Retina (tissue), 1 donor: Measurements from ENCODE around the gene SLC38A10.

ENCODE experiments used
- DNase-seq: peaks from one replicate; pipeline ENCODE4 v3.0.0-alpha.2; 2016

Gene SLC38A10

DNA sequence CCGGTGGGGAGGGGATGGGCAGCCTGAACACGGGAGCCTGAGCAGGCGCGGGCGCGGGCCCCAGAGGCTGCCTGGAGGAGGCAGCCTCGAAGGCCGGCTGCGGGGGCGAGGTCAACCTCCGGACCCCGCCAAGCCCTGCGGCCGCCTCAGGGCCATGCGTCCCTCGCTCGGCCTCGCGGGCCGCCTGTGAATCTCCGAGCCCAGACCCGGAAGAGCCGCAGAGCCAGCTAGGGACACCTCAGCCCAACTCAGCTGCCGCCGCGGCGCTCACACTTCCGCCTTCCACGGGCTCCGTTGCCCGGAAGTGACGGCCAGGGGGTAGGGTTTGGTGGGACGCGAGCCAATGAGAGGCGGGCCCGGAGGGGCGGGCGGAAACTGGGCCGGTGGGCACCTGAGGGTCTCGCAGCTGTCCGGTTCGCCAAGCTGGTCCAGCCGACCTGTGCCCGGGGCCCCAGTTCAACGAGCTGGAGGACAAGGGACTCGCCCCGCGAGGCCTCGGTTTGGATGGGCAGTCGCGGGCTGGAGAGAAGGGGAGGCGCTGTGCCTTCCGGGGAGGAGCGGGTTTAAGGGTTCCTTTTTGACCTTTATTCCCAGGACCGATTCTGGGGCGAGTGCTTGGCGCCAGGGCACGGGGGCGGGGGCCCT, at the start of gene SLC38A10:
SLC38A10 (minus strand) TSS at position 277 of the 645 bp plus-strand sequence. CDS start 386 bp downstream, outside the sequence.
- peak; percentile 93 for DNase-seq

DNA sequence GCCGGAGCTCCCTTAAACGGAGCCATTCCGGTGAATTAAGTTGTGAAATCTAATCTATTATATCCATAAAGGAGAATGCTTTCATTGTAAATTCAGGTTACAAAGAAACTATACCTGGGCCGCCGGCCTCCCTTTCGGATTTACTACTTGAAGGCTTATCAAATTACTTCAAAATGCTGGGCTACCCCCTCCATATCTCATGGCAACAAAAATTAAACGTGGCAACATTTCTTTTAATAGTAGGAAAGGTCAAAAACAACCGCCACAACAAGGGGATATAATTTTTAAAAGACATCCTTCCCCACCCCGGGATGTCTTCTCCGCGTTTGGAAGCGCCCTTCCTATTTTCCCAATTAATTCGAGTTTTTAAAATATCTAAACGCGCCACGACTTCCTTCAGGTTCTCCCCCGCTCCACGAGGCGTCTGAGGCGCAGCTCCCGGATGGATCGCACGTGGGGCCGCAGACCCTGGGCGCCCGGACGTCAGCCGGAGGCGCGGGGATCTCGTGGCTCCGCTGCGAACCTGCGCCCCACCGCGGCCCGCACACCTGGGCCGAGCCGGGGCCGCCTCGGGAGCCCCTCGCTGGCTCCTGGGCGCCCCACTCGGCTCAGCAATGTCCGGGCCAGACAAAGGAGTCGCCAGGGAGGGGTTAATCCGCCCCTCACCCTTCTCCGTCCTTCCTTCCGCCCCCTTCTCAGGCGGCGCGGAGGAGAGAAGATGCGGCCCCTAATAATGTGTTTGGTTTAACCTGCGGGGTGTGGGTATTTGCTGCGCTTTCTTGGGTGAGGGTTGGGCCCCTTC, 47.4 kb upstream of the SLC38A10 start:
- no peak for DNase-seq

DNA sequence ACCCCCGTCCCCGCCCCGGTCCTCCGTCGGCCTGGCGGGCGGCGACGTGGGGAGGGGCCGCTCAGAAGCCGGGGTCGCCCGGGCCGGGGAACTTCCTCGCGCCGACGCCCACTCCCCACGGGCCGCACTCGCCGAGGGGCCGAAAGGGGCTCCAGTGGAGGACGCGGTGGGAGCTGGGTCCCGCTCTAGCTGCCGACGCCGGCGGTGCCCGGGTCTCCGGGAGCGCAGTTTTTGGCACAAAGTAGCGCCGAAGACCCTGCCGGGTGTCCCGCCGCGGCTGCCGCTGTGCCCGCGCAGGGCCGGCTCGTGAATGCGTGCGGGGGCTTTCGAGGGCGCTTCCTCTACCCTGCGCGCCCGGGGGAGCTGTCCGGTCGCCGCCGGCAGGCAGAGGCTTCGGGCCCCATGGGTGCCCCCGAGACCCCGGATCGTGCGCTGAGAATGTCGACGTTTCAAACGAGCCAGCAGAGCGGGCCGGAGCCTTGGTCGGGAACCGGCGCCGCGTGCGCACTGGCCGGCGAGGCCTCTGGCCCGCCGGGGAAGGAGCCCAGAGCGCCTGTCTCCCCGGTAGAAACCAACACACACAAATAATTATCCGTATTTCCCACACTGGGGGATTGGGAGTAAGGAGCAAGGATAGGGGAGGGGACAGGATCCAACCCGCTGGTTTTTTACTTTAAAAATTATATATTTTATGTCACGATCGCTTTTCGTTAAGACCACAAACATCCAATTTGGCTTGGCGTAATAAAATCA, 46.6 kb upstream of the SLC38A10 start:
- peak; percentile 77 for DNase-seq

DNA sequence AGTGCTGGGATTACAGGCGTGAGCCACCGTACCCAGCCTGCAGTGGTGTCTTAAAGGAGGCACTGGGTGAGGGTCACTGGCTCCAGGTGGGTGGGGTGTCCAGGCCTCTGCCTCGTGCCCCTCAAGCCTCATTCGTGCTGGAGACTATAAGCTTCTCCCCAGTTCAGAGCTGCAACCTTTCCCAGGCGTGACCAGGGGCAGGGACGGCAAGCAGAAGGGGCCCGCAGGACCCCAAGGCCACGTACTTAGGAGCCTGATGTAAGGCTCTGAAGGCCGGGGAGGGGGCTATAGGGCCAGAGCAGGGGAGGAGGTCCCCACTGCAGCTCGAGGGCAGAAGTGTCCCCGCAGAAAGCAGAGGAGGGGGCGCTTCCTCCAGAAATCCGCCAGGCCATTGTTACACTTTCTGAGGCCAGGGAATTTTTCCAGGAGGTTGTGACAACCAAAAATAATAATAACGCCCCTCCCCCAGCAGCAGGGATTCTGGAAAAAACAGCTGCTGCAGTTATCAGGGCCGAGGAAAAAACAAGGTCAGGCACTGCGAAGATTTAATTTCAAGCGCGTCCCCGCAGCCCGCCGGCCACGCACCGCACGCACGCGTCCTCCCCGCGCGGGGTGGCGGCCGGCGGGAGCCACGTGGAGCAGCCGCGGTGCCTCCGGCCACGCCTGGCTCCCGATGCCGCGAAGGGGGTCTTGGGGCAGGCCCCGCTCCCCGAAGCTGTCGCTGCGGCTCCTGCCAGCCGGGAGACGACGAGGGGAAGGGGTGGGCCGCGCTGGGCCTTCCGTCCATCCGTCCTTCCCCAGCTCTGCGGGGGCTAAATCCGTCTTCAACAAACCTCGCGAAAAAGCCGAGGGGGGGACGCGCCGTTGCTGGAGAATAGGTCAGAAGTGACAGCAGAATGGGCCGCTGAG, 45.8 kb upstream of the SLC38A10 start:
- peak; percentile 84 for DNase-seq

DNA sequence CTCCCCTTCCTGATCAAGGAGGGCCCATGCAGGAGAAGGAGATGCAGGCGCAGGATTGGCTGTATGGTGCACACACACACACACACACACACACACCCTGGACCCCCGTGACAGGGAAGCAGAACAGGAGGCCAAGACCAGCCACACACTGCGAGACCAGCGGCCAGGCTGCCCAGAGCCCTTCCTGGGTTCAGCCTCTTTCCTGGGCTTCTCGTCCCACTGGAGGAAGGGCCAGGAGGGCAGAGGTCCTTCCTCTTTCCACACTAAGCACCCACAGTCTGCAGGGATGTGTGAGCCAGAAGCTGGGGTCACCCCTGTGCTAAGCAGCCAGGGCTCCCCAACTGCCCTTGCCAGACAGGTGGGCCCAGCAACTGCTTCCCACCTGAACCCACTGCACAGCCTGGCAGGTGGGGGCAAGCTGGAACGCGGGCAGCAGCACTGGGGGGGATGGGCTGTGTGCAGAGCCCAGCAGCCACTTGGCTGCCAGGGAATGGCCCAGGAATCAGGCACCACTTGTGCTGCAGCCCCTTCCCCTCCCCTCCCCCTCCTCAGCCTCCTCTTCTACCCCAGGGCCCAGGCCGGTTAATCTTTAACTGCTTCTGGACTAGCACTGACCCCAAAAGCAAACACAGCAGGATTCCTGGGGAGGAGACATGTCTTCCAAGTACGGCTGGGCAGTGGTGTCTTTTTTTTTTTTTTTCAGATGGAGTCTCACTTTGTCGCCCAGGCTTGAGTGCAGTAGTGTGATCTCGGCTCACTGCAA, 44.6 kb upstream of the SLC38A10 start:
- DNase-seq = peak; percentile 71

DNA sequence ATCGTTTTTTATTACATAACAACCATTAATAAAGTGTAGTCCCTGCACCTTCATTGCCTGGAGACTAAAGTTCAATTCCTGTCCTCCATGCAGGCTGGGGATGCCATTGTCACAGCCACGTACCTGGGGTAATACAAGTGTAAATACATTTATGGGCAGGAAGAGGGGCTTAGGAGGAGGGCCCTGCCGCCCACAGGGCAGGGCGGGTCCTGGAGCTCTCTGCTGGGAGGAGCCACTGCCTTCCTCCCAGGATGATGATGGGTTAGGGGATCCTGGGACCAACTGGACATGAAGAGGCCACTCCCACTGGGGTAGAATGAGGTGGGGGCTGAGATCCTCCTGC, 44.1 kb upstream of the SLC38A10 start:
- DNase-seq = no peak

DNA sequence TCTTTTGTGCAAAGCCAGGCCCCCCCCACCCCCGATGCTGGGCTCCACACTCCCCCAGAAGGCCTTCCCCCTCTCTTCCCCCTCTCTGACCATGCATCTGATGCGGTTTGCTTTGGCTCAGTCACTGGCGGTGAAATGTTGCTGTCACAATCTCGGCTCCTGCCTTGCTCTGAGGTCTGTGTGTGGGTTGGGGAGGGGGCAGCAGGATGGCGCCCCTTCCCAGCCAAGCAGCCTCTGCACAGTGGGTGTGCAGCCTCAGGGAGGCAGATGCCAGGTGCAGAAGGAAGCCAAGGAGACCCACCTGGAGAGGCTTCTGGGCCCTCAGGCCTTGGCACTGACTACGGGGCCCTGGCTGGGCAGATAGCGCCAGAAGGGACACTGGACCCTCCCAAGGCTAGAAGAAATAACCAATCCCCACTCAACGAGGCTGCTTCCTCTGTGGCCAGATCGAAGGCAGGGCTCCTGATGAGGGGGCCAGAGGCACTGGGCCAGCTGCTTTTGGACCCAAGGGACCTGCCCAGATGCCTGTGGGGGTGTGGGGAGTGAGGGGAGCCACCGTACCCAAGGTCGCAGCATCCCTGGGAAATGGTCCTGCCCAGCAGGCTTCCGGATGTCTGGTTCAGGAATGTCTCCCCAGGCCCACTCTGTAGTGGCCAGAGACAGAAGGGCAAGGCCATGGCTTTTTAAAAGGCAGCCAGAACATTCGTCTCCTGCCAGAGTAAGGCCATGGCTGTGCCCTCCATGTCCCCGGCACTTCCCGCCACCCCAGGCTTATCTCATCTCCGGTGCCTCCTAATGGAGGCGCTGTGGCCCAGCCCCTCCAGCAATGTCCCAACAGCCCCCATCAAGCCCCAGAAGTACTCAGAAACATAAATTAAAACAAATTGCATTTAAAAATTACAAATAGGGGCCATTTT, 43.4 kb upstream of the SLC38A10 start:
- DNase-seq = peak; percentile 48

DNA sequence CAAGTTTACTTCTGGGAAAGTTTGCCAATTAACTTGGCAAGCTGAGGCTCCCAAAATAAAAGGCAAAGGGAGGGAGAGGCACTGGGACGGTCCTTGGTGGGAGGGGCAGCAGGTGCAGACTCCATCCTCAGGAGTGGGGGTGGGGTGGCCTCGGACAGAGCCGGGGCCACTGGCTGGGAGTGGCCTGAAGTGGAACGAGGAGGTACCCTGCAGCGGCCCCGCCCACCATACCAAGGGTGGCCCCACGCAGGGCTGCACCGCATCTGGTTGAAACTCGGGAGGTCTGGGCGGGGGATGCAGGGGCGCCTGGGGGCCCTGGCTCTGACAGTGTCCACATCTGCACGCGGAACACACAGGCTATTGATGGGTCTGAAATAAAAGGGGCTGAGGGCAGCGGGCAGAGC, 42.4 kb upstream of the SLC38A10 start:
- DNase-seq = peak; percentile 34

DNA sequence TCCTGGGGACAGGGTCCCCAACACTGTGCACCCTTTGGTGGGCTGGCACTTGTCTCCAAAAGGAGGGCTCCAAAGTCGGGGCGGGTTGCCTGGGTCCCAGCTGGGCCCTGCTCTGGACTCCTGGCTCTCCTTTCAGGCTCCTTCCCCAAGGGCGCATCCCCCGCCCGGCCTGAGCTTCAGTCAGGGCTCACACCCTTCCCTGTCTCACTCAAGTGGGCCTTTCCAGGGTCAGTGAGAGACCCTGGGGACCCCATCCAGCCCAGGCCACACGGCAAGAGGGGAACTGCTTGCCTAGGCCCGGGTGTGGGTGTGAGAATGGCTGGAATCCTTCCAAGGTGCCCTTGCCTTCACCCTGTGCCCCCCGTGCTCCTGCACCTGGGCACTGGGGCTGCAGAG, 41.8 kb upstream of the SLC38A10 start:
- no peak for DNase-seq

DNA sequence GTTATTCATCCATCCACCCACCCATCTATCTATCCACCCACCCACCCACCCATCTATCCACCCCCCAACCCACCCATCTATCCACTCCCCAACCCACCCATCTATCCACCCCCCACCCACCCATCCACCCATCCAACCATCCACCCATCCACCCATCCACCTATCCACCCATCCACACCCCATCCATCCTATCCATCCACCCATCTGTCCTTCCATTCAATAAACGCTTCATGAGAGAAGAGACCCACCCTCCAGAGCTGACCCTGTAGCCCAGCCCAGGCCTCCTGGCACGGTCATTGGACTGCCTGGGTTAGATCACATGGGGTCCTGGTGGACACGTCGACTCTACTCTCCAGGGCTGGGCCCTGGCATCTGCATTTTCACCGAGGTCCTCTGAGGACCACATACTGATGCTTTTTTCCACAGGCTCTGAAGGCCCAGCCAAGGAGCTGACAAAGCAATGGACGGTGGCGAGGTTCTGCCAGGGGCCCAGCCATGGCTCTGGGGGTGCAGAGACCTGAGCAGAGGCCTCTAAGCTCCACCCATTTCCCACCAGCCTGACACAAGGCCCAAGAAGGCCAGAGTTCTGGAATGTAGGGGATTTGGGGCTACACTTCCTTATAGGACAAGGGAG, 41.3 kb upstream of the SLC38A10 start:
- no peak for DNase-seq

DNA sequence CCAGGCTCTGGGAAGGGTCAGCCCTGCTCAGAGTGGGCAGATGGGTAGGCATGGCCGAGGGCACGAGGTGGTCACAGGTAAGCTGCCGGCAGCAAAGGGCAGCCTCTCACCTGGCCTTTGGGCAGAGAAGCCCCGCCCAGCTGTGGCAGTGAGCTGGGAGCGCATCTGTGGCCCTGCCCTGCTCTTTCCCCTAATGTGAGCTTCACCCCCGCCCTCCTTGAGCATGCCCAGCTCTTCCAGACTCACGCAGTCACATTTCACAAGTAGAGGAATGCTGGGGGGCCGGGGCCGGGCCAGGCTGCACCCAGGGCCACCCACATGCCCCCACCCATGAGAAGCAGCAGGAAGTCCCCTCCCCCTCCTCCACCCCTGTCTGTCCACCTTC, 40.7 kb upstream of the SLC38A10 start:
- no peak for DNase-seq

DNA sequence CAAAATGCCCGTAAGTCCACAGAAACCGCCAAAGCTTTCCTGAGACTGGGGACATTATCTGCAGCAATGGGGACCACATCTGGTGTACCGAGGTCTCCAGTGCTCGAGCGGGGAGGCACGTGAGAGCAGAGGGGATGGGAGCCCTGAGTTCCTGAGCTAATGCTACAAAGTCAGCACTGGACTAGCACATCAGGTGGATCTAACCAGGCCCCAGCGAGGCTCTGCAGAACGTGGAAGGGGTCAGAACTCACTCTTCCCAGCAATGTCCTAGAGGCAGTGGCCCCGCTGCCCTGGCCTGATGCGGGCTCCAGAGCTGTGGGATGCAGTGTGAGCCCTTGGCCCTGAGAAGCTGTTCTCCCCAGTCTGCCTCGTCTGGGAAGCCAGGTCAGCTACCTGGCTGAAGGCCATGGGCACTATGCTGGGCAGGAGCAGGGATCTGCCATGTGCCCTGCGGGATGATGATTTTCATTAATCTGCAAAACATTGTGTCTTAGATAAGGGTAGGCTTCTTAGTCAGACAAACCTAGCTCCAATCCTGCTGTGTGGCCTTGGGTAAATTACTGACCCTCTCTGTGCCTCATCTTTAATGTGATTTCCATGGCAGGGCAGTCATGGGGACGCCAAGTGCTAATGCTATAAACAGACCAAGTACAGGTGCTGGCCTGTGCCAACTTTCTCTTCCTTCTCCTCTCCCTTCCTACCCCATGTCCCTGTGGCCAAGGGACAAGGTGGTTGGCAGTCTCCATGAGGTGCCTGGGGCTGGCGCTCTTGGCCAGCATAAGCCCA, 40.1 kb upstream of the SLC38A10 start:
- DNase-seq = no peak

DNA sequence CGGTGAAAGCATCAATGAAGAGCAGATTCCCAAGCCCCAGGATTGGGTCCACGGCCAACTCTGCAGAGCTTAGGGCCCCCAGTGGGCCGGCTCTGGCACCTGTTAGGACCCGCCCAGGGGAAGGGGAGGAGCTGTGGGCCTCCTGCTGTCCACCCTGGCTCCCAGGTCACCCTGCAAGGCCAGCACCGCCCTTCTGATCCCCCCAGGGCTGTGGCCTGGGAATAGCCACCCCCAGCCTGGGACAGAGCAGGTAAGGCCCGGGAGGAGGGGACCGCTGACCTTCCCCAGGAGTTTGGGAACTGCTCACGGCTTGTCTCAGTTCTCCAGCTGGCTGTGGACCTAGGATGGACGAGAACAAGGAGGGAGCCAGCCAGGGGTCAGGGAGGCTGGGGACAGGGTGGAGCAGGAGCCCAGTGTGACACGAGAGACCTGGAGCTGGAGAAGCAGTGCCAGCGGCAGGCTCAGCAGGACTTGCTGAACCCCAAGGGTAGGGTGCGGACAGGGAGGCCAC, 39.3 kb upstream of the SLC38A10 start:
- DNase-seq = peak; percentile 44

DNA sequence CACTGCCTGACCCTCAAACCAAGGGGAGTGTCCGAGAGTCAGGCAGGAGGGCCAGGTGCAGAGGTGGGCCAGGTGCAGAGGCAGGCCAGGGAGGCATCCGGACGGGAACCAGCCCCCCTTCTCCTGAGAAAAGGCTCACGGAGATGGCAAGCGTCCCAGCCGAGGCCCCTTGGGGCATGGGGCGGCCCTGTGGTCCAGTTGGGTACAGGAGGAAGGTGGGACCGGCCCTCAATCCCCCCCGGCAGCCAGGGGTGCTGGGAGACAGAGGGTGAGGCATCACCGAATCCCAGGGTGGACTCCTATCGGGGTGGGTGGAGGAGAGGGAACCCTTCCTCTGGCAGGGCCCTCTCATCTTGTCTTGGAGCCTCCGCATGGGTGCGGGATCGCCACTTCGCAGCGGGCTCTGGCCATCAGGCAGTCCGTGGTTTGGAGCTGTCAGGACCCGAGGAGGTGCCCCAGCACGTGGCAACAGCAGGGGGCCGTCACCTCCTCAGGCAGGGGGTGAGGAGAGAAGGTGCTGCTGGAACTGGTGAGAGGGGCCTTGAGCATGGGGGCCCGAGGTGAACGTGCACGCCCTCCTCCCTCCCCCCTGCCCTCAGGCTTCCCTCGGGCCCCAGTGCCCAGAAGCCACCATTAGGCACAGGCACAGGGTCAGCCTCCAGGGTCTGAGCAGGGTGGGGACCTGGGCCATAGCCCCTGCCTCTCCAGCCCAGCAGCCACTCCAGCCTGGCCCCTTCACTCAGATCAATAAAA, 38.7 kb upstream of the SLC38A10 start:
- peak; percentile 35 for DNase-seq

DNA sequence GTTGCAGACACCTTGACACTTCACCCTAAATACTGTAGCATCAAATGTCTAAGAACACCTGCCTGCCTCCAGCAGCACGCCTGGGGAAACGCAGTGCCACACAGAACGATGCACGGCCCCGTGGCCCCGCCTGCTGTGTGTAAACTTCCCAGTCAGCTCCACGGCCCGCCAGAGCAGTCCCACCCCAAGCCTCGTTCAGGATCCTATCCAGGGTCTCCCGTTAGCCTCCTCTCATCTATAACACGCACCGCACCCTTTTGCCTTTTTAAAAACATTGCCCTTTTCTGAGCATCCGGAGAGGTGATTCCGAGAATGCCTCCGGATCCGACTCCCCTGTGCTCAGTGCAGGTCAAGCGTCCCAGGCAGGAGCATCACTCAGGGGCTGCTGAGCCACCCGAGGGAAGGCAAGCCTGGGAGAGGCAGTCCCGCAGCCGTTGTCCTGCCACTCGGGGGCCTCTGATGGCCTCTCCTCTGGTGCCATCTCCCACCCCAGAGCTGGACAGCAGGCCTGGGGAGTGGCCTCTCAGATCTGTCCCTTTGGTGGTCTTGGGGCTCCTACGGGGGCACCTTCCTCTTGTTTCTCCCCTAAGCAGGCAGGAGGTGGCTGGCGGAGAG, 37.9 kb upstream of the SLC38A10 start:
- DNase-seq = peak; percentile 38

DNA sequence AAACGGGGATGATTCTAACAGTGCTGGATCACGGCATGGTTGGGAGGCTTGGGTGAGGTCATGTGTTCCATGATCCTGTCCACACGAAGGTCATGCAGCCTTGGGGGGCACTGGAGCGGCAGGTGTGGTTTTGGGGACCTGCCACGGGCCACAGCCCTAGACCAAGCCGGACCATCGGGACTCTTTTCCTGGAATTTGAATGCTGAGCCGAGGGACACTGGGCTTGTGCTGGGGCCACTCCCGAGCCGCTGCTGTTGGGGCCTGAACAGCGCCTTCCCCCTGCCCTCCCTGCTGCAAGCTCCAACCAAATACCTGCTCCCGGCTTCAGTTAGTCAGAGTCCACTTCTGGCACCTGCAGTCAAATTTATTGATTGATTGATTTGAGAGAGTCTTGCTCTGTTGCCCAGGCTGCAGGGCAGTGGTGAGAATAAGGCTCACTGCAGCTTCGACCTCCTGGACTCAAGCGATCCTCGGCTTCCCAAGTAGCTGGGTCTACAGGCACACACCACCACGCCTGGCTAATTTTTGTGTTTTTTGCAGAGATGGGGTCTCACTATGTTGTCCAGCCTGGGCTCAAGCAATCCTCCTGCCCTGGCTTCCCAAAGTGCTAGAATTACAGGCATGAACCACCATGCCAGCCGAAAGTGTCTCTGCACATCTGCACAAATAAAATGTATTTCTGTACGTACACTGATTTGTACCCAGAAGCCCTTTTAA, 37.2 kb upstream of the SLC38A10 start:
- DNase-seq = no peak

DNA sequence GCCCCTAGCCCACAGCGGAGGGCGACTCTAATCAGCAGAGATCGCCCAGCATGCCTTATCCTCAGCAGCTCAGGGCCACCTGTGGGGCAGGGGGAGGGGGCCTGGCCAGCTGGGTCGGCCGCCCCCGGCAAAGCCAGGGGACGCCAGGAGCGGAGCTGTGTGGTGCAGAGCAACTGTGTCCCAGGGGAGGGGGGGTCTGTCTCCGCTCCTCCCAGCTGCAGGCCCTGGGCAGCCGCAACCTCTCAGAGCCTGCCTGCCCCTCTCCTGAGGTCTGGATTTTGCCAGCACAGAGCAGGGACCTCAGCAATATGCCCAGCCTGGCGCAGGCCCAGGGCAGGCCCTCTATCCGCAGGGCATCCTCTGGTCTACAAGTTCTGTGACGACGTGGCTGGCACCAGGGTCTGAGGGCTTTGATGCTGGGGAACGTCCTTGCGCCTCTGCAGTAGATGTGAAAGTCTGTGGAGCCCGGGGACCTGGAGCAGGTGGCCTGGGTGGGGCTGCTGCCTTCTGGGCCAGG, 36.5 kb upstream of the SLC38A10 start:
- peak; percentile 75 for DNase-seq
